ENCODE measurements around the gene ADAP1. TPM values are rescaled to one million over a fixed set of nuclear protein-coding genes. Genes with fewer than 3 reads are reported as not detected.

ADAP1 gene
- total and polyA plus RNA-seq, 2 donors from 2014 or later = 36.4 to 48.2 TPM

- Histone ChIP-seq H3K27me3 (ENCODE audit: control insufficient read depth, insufficient read depth, low read length) (peaks cover 2% of the 10 kb centered on the region), H3K9ac (ENCODE audit: low read length in 3 of 3) (no peak overlapping the region), H3K36me3 (ENCODE audit: control insufficient read depth in 2 of 3, insufficient read depth in 3 of 3, low read length in 3 of 3) (no peaks in the 10 kb centered on the region), H3K4me3 (ENCODE audit: low read length in 3 of 3) (no peak overlapping the region), H3K27ac (ENCODE audit: low read depth in 2 of 2, low read length in 2 of 2) (no peak overlapping the region), H3K4me1 (ENCODE audit: control insufficient read depth in 2 of 3, insufficient read depth in 2 of 3, low read depth in 1 of 3, low read length in 3 of 3) (peaks cover 0 to 2% (median 0%) of the 10 kb centered on the region in 3 donors), H3K9me3 (ENCODE audit: control insufficient read depth in 2 of 3, insufficient read depth in 1 of 3, low read length in 3 of 3) (no peaks in the 10 kb centered on the region)
- DNase-seq (no peak), FAIRE-seq (no peak)
- intact Hi-C loops (cut with DNase I) = no loop called here
- TF ChIP-seq CTCF (IDR thresholded peaks at IDR 0.05; ENCODE audit: borderline replicate concordance, extremely low read depth, insufficient read depth) = no peak
Measured at GRCh38 chr7:906776-907157, 47.7 kb downstream of the ADAP1 start.

GRCh38 chr7:904847-905246, 49.6 kb downstream of the ADAP1 start:
- H3K36me3 ChIP-seq (ENCODE audit: control insufficient read depth in 2 of 3, insufficient read depth in 3 of 3, low read length in 3 of 3) = no peaks in the 10 kb centered on the region
- TF ChIP-seq CTCF (IDR thresholded peaks at IDR 0.05; ENCODE audit: borderline replicate concordance, extremely low read depth, insufficient read depth) = no peak
- intact Hi-C loops (cut with DNase I) = no loop called here
- H3K27ac ChIP-seq (ENCODE audit: low read depth in 2 of 2, low read length in 2 of 2) = no peak overlapping the region
- no peak overlapping the region for H3K9ac ChIP-seq (ENCODE audit: low read length in 3 of 3)
- H3K9me3 ChIP-seq (ENCODE audit: control insufficient read depth in 2 of 3, insufficient read depth in 1 of 3, low read length in 3 of 3) = no peaks in the 10 kb centered on the region
- FAIRE-seq (no peak), DNase-seq (no peak)
- H3K27me3 ChIP-seq (ENCODE audit: control insufficient read depth, insufficient read depth, low read length) = peaks cover 2% of the 10 kb centered on the region
- H3K4me3 ChIP-seq (ENCODE audit: low read length in 3 of 3) = no peak overlapping the region
- peaks cover 0 to 2% (median 0%) of the 10 kb centered on the region in 3 donors for H3K4me1 ChIP-seq (ENCODE audit: control insufficient read depth in 2 of 3, insufficient read depth in 2 of 3, low read depth in 1 of 3, low read length in 3 of 3)

- no peaks in the 10 kb centered on the region for H3K9me3 ChIP-seq (ENCODE audit: control insufficient read depth in 2 of 3, insufficient read depth in 1 of 3, low read length in 3 of 3)
- FAIRE-seq (no peak), DNase-seq (no peak)
- no peaks in the 10 kb centered on the region for H3K4me1 ChIP-seq (ENCODE audit: control insufficient read depth in 2 of 3, insufficient read depth in 2 of 3, low read depth in 1 of 3, low read length in 3 of 3)
- H3K9ac ChIP-seq (ENCODE audit: low read length in 3 of 3) = no peak overlapping the region
- no peak overlapping the region for H3K27ac ChIP-seq (ENCODE audit: low read depth in 2 of 2, low read length in 2 of 2)
- no peaks in the 10 kb centered on the region for H3K36me3 ChIP-seq (ENCODE audit: control insufficient read depth in 2 of 3, insufficient read depth in 3 of 3, low read length in 3 of 3)
- intact Hi-C loops (cut with DNase I) = no loop called here
- H3K27me3 ChIP-seq (ENCODE audit: control insufficient read depth, insufficient read depth, low read length) = peaks cover 2% of the 10 kb centered on the region
- no peak overlapping the region for H3K4me3 ChIP-seq (ENCODE audit: low read length in 3 of 3)
- TF ChIP-seq CTCF (IDR thresholded peaks at IDR 0.05; ENCODE audit: borderline replicate concordance, extremely low read depth, insufficient read depth) = no peak
Measured at GRCh38 chr7:903921-904755, 50.3 kb downstream of the ADAP1 start.
